DMS 273 treated with DMSO at 0.1 percent for 48 hours (cell line): ENCODE results near the gene SEMA3F.
"Not testable (repeated sequence)": the region's sequence is repeated elsewhere in the genome, so short reads cannot be mapped to it uniquely, and the experiment has no call there.

ENCODE experiments used
- DNase-seq: peaks from one replicate; lab custom pipeline; 2025; lab: John Stamatoyannopoulos, UW

Gene SEMA3F

DNA sequence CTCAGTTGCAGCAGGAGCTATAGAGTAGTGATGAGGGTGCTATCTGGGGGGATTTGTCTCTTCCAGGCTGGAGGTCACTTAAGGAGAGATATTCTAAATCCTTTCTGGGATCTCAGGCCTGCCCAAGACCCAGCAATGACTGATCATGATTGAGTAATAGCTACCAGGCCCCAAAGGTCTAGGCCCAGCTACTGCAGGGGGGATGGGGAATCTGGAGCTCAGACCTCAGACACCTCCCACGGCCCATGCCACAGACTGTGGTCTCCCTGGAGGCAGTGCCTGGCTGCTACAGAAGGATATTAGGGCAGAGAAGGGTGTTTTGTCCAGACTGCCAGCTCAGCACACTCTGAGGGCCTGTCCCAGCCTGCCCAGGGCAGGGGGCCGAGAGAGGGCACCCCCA is 56.8 kb downstream of the SEMA3F start:
- no peak for DNase-seq

- no peak for DNase-seq
Observed at GRCh38 chr3:50212502-50212901, 57.4 kb downstream of the SEMA3F start.

GRCh38 chr3:50212971-50213370 is 57.8 kb downstream of the SEMA3F start:
- DNase-seq = no peak

DNA sequence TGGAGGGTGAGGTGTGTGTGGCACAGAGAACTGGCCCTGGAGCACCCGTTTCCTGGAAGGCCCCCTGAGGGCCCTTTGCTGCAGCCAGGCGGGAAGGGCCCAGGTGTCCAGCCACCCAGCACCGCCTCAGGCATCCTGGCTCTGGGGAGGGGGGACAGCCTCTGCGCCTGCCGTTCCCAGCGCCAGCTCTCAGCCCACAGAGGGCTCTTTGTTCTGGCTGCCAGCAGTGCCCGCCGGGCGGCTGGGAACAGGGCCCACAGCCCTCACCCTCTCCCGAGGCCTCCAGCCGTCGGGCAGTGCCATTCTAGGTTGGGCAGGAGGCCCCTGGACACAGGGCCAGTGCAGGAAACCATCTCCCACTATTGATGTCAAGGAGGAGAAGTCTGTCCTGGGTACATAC is 58.2 kb downstream of the SEMA3F start:
- DNase-seq = no peak

DNA sequence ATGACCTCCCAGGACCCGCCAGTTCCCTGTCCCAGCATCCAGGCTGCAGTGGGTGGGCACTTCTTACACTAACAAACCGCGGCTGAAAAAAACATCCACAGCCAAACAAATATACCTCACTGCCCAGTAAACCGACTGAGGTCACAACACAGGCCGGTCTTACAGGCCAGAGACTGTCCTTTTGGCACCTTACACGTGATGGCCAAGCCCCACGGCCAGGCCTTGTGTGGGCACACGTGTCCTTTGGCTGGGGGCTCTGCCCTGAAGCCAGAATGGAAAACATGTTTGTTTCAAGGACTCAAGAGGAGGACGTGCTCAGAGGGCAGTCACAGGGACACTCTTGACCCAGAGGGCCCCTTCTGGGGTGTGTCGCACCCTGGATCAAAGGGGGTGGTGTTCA is 59.7 kb downstream of the SEMA3F start:
- DNase-seq = no peak

GRCh38 chr3:50215529-50215928 is 60.4 kb downstream of the SEMA3F start:
- DNase-seq = no peak

GRCh38 chr3:50217681-50218080 is 62.6 kb downstream of the SEMA3F start:
- DNase-seq = no peak

DNA sequence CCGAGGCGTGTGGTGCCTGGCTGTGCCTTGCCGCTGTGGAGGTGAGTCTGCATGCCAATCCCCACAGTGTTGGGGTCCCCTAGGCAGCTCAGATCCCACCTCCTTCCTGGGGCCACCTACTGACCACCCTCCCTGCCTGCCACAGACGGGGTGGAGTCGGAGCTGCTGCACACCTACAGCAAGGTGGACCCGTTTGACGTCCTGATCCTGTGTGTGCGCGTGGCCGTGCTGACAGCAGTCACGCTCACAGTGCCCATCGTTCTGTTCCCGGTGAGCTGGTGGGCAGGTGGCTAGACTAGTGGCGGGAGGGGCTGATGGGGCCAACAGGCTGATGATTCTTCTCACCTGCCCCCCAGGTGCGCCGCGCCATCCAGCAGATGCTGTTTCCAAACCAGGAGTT is 63.3 kb downstream of the SEMA3F start:
- DNase-seq = no peak

DNA sequence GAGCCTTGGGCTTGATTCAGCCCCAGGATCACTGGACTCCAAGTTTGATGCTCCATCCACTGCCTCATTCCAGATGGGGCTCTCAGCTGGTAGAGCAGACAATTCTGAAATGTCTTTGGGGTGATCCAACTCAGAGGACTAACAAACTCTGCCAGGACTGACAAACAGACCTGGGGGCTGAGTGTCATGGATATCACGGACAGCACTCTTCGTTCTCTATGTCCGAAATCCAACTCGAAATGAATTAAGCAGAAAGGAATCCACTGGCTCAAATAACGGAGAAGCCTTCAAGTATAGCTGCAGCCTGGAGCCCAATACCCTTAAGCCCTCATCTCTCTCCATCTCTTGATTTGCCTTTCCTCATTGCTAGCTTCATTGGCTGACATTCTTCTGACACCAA is 64.2 kb downstream of the SEMA3F start:
- no peak for DNase-seq

- DNase-seq = no peak
Observed at GRCh38 chr3:50220109-50220508, 65.0 kb downstream of the SEMA3F start.

- no peak for DNase-seq
Observed at GRCh38 chr3:50221051-50221410, 65.9 kb downstream of the SEMA3F start.

DNA sequence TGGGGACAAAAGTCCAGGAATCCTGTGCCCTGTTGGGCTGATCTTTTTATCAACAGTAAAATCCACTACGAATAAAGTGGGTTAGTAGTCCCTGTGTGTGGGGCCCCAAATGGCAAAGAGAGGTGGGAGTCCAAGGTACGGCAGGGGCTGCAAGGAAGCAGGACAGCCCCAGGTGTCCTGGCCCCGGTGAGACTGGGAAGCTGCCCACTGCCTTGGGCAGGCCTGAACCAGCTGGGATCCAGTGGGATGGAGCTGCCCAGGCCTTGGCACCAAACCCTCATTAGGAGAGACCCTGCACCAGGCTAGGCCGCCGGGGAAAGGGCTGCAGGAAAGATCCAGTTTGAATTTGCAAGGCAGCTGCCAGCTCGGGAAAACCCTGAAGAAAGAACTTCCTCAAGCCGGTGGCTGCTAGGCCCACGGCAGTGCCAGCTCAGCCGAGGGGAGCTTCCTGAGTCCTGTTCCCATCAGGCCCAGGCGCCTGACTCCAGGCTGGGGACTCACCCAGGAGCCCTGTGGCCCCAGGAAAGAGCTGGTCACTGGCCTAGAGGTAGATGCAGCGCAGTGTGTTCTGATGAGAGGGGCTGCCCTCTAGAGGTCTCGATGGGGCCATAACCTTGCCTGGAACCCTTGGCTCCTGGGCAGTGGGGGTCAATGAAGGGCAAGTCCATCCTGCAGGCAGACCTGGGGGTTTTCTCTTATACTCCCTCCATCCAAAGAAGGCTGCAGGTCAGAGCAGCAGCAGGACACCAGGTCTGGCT is 66.5 kb downstream of the SEMA3F start:
- no peak for DNase-seq

DNA sequence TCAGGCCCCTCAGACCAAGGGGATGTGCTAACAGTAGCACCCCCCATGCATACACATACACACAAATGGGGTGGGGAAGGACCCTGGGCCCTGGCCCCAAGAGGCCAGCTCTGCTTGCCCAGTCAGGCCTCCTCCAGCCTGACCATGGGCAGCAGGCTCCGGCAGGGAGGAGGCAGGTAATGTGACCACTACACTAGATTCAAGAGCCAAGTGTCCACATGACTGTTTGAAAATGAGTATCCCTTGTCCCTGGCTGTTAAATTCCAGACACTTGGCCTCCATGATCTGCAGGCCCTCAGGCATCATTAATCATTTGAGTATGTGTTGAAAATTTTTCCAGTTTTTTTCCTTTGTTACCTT is 67.0 kb downstream of the SEMA3F start:
- no peak for DNase-seq

- no peak for DNase-seq
Observed at GRCh38 chr3:50224639-50225038, 69.5 kb downstream of the SEMA3F start.

GRCh38 chr3:50226888-50227389 is 71.8 kb downstream of the SEMA3F start:
- peak; percentile 16 for DNase-seq

DNA sequence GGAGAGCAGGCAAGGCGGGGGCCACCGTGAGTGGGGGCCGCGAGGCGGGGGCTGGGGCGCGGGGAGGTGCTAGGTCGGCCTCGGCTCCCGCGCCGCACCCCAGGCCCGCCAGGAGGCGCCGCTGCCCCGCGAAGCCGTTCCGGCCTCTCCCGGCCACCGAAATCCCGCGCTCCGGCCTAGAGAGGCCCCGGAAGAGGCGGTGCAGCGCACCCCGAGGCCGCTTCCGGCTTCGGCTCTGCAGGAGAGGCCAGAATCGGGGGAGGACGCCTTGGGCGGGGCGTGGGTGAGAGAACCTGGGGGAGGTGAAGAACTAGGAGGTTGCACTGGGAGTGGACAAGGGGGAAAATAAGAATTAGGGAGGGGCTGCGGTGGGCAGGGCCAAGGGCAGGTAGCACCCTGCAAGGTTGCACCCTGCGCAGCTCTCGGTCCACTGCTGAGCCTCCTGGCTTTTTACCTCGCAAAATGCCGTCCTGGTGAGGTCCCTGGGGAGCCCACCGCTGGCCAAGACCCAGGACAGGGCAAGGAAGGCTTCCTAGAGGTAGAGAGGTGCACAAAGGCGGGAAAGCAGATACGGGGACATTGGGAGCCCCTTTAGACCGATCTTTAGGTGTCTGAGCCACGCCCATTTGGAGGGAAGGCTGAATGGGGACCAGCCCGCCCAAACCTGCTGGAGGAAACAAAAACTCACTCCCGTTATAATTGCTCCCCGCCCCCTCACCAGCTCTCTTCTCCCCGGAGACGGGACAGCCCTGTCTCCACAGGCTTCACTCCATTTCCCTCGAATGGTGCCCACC is 72.5 kb downstream of the SEMA3F start:
- DNase-seq = peak; percentile 58

DNA sequence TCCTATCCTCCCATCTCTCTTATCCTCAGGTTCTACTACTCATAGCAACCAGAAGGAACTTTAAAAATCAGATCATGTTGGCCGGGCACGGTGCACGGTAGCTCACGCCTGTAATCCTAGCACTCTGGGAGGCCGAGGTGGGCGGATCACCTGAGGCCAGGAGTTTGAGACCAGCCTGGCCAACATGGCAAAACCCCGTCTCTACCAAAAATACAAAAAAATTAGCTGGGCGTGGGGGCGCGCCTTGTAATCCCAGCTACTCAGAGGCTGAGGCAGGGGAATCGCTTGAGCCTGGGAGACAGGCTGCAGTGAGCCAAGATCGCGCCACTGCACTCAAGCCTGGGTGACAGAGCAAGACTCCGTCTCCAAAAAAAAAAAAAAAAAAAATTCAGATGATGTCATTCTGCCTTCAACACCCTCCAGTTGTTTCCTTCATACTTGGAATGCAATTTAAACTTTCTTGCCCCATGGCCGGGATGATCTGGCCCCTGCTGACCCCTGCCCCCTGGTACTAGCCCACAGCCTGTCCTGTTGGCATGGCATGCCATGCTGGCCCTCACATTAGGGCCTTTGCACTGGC is 73.2 kb downstream of the SEMA3F start:
- DNase-seq = not testable (repeated sequence)

DNA sequence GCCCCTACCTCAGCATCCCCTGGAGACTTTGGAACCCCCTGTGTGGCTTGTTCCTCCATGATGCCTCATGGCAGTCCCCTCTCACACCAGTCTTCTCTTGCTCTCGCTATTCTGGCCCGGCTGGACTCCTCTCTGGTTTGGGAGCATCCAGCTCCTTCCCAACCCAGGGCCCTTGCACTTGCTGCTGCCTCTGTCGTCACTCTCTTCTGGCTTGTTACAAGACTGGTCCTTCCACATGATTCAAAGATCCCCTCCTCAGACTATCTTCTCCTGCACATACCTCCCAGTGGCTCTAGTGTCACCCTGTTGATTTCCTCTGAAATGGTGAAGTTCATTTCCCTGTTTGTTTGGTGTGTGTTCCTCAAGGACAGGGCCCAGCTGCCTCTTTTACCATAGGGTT is 74.4 kb downstream of the SEMA3F start:
- no peak for DNase-seq

- DNase-seq = no peak
Observed at GRCh38 chr3:50230104-50230793, 75.1 kb downstream of the SEMA3F start.

DNA sequence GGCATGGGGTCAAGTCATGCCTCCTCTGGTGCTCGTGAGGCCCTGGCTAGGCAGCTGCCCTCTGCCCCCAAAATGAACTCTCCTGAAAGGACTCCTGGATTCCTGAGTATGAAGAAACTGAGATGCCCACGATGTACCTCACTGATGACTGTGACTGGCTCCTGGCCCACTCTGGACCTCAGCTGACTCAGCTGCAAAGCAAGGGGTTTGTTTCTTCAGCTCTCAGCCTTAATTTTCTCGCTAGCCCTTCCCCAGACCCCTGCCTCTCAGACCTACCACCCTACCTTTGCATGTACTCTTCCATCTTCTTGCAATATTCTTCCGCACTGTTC is 75.6 kb downstream of the SEMA3F start:
- no peak for DNase-seq

GRCh38 chr3:50231581-50231980 is 76.5 kb downstream of the SEMA3F start:
- no peak for DNase-seq

- DNase-seq = no peak
Observed at GRCh38 chr3:50232303-50232702, 77.2 kb downstream of the SEMA3F start.

DNA sequence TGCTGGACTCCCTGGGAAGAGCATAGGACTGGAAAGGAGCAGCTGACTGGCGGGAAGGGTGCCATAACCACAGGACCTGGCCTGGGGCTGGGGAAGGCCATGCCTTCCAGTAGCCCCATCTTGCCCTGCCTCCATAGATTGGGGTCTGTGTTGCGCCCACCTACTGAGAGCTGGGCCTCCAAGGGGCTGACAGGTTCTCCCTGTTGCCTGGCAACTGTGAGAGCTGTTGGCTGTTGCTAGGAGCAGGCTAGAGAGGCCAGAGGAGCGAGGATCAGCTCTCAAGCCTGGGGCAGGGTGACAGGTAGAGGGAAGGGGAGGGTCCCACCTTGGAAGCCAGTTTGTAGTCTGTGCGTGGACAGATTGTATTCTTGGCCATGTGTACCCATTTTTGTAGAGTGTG is 78.1 kb downstream of the SEMA3F start:
- DNase-seq = no peak
